Activated CD8-positive, alpha-beta memory T cell treated with anti-CD3 and anti-CD28 coated beads for 24 hours (primary cell): ENCODE measurements around the gene AHI1.

Source experiments
- DNase-seq: peaks from one replicate; pipeline ENCODE4 v3.0.0-alpha.2; 2020

Gene AHI1

GRCh38 chr6:135323979-135324378 is 173.6 kb downstream of the AHI1 start:
- no peak for DNase-seq

- DNase-seq = no peak
Observed at GRCh38 chr6:135323202-135323668, 174.3 kb downstream of the AHI1 start.

- no peak for DNase-seq
Observed at GRCh38 chr6:135322427-135323201, 174.9 kb downstream of the AHI1 start.

- no peak for DNase-seq
Observed at GRCh38 chr6:135320721-135321621, 176.6 kb downstream of the AHI1 start.

GRCh38 chr6:135319819-135320218 is 177.7 kb downstream of the AHI1 start:
- no peak for DNase-seq

- DNase-seq = no peak
Observed at GRCh38 chr6:135318738-135319469, 178.6 kb downstream of the AHI1 start.

- no peak for DNase-seq
Observed at GRCh38 chr6:135314543-135314942, 183.0 kb downstream of the AHI1 start.

GRCh38 chr6:135311446-135312200 is 185.9 kb downstream of the AHI1 start:
- no peak for DNase-seq

GRCh38 chr6:135310291-135310690 is 187.2 kb downstream of the AHI1 start:
- no peak for DNase-seq

GRCh38 chr6:135306740-135307420 is 190.7 kb downstream of the AHI1 start:
- no peak for DNase-seq

GRCh38 chr6:135306166-135306565 is 191.4 kb downstream of the AHI1 start:
- no peak for DNase-seq

GRCh38 chr6:135305684-135306083 is 191.9 kb downstream of the AHI1 start:
- no peak for DNase-seq

GRCh38 chr6:135304883-135305282 is 192.7 kb downstream of the AHI1 start:
- DNase-seq = no peak

GRCh38 chr6:135301304-135301703 is 196.2 kb downstream of the AHI1 start:
- DNase-seq = no peak

- DNase-seq = no peak
Observed at GRCh38 chr6:135300576-135300975, 197.0 kb downstream of the AHI1 start.

GRCh38 chr6:135299256-135299655 is 198.3 kb downstream of the AHI1 start:
- DNase-seq = no peak

- no peak for DNase-seq
Observed at GRCh38 chr6:135298455-135298854, 199.1 kb downstream of the AHI1 start.

- no peak for DNase-seq
Observed at GRCh38 chr6:135296715-135297114, 200.8 kb downstream of the AHI1 start.

- DNase-seq = no peak
Observed at GRCh38 chr6:135295085-135295484, 202.5 kb downstream of the AHI1 start.

- no peak for DNase-seq
Observed at GRCh38 chr6:135291288-135292076, 206.1 kb downstream of the AHI1 start.

- DNase-seq = no peak
Observed at GRCh38 chr6:135289816-135290215, 207.7 kb downstream of the AHI1 start.
